ENCODE data around the gene B4GALT1.

B4GALT1 gene

DNA sequence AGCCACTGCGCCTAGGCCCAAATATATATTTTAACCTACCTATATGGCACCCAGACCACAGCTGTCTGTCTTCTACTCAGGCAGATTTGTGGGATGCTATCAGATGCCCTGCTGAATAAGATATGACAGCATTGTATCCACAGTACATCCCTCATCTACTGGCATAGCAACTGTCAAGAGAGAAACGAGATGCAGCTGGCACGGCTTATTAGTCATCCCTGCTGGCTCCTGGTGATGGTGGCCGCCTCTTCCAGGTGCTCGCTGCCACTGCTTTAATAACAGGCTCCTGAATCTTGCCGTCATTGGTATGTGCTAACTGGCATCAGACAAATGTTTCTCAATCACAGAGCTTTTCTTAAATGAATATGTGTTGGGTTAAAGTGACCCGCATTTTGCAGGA is 34.0 kb downstream of the B4GALT1 start:
- DNase-seq (ENCODE audit: low read depth) = peak; percentile 47
- TF ChIP-seq, protein P1, sequence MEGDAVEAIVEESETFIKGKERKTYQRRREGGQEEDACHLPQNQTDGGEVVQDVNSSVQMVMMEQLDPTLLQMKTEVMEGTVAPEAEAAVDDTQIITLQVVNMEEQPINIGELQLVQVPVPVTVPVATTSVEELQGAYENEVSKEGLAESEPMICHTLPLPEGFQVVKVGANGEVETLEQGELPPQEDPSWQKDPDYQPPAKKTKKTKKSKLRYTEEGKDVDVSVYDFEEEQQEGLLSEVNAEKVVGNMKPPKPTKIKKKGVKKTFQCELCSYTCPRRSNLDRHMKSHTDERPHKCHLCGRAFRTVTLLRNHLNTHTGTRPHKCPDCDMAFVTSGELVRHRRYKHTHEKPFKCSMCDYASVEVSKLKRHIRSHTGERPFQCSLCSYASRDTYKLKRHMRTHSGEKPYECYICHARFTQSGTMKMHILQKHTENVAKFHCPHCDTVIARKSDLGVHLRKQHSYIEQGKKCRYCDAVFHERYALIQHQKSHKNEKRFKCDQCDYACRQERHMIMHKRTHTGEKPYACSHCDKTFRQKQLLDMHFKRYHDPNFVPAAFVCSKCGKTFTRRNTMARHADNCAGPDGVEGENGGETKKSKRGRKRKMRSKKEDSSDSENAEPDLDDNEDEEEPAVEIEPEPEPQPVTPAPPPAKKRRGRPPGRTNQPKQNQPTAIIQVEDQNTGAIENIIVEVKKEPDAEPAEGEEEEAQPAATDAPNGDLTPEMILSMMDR (IDR thresholded peaks at IDR 0.05; ENCODE audit: insufficient read depth, low read depth, low read length, missing control alignments) = no peak
- no peak overlapping the region for H3K4me3 ChIP-seq (ENCODE audit: low read length)

DNA sequence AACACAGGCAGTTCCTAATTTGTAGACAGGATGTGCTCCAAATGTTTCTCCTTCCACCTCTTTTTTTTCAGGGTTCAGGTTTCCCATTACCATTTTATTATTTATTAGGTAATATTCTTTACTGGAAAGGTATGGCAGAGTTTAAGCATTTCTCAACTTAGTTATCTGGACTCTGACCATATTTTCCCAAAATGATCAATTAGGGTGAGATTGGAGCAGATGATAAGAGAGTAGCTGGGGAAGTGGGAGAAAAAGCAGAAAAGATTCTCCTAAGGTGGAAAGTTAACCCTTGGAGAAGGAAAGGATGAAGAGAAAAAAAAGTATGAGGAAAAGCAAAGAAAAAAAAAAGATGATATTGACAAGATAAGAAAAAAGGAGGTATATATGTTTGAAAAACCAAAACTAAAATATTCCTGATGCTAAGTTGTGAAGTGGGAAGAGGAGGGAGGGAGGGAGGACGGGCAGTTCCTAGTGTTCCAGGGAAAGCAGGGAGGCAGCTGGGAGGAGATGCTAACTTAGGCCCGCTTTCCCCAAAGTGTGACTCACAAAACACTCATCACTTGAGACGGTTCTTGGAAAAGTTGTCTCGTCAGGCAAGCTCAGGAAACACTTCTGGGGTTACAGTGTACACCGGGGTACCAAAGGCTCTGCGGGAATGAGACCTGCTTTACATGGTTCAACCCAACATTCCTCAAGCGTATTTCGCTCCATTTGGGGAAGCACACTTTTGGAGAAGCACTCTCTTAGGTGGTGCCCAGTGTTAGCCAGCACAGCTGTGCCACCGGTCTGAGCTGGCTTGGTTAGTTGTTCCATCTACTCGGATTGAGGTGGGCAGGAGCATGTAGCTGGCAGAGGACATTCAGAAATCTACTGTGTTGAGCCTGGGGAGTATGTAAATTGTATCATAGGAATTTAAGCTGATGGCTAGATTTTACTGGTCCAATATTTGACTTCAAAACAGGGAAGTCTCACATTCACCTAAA is 35.1 kb downstream of the B4GALT1 start:
- TF ChIP-seq, protein P1 (IDR thresholded peaks at IDR 0.05; ENCODE audit: insufficient read depth, low read depth, low read length, missing control alignments) = no peak
- peak; percentile 85 for DNase-seq (ENCODE audit: low read depth)
- H3K4me3 ChIP-seq (ENCODE audit: low read length) = no peak overlapping the region

DNA sequence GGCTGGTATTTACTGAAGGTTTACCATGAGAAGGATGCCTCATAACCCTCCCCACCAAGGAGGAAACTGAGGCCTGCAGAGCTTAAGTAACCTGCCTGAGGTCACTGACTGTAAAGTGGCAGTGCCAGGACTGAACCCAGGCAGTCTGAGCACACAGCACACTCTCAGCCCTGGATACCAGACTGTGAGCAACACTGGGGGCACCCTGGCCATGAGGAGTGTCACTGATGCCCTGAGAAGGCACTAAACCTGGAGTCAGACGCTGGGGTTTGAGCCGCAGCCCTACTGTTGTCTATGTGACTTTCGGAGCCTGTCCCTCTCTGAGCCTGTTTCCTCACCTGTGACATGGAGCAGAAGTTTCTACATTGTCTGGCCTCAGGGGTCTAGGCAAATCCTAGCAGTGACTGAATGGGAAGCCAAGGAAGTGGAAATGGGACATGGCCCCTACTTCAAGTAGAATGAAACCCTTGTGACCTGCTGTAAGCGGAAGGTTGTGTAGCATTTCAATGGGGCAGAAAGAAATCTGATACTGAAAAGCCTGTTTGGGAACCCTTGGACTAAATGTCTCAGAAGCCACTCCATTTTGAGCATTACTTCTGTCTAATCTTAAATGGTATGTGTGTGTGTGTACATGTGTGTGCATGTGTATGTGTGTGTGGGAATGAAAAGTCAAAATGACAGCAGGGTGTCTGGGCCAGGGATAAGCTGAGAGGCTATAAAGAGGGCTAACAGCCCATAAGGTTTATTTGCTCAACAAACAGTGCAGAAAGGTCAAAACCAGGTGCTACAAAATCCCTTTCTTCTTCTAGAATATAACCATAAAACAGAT is 36.0 kb downstream of the B4GALT1 start:
- TF ChIP-seq, protein P1 (IDR thresholded peaks at IDR 0.05; ENCODE audit: insufficient read depth, low read depth, low read length, missing control alignments) = no peak
- H3K4me3 ChIP-seq (ENCODE audit: low read length) = no peak overlapping the region
- DNase-seq (ENCODE audit: low read depth) = no peak

GRCh38 chr9:33129886-33130881 is 37.0 kb downstream of the B4GALT1 start:
- DNase-seq (ENCODE audit: low read depth) = peak; percentile 73
- TF ChIP-seq, protein P1 (IDR thresholded peaks at IDR 0.05; ENCODE audit: insufficient read depth, low read depth, low read length, missing control alignments) = no peak

DNA sequence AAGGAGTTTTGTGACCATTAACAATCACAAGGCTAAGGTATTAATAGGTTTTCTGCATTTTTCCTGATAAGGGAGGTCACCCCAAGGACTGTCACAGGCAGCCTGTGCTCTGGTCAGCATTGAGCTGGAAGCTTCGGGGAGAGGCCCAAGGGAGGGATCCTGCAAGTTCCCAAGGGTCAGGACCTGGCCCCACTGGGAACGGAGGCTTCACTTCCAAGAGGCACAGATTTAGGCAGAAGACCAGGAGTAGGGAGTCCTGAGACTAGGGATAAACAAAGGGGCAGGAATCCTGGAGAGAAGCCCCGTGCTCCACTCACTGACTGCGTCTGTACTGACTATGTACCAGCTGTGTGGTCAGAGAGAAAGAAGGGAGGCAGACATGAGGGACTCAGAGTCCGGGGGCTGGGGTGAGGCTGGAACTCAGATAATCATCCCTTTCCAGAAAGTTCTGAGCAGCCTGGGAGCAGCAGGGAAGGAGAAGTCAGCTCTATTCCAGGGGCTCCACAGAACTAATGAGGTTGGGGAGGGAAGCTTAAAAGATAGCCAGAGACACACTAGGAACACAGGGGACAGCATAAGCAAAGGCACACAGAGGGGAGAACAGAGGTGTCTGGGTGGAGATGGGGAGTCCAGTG is 37.8 kb downstream of the B4GALT1 start:
- H3K4me3 ChIP-seq (ENCODE audit: low read length) = no peak overlapping the region
- TF ChIP-seq, protein P1 (IDR thresholded peaks at IDR 0.05; ENCODE audit: insufficient read depth, low read depth, low read length, missing control alignments) = no peak

More at GRCh38 chr9:33129886-33130881, 37.0 kb downstream of the B4GALT1 start:
- no peak overlapping the region for H3K4me3 ChIP-seq (ENCODE audit: low read length)

More for the DNA sequence above, 37.8 kb downstream of the B4GALT1 start:
- DNase-seq (ENCODE audit: low read depth) = no peak
